AG10803 (cell line): ENCODE measurements around the gene SLC35A1.
"Not testable (repeated sequence)": the region's sequence is repeated elsewhere in the genome, so short reads cannot be mapped to it uniquely, and the experiment has no call there.

Experiments
- DNase-seq: peaks from one replicate; pipeline ENCODE4 v3.0.0; 2010; ENCODE audit warnings: low read depth
- H3K4me3 ChIP-seq: 2 replicates; pipeline ENCODE4 v1.5.1; 2011; ENCODE audit warnings: mild to moderate bottlenecking, low read length, control low read depth
- TF ChIP-seq, protein P1 (sequence below): conservative IDR thresholded peaks from 2 replicates; pipeline ENCODE4 v1.5.1; 2011; ENCODE audit warnings: mild to moderate bottlenecking, low read length, control low read depth, inconsistent platforms

Gene SLC35A1

DNA sequence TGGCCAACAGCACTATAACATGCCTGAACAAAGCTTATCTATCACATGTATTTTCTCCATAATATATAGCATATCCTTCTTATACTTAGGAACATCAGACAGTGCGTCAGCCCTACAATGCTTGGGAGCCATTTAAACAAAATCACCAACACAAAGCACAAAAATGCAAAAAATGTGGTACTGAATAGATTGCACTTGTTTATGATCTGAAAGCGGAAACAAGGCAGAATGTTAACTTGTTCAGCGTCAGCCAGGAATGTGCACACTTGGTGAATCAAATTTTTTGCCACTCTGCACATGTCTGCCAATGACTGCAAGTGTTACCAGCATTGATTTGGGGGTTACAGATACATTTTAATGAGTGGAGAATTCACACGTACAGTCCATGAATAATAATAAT lies 14.8 kb downstream of the SLC35A1 start:
- TF ChIP-seq, protein P1, sequence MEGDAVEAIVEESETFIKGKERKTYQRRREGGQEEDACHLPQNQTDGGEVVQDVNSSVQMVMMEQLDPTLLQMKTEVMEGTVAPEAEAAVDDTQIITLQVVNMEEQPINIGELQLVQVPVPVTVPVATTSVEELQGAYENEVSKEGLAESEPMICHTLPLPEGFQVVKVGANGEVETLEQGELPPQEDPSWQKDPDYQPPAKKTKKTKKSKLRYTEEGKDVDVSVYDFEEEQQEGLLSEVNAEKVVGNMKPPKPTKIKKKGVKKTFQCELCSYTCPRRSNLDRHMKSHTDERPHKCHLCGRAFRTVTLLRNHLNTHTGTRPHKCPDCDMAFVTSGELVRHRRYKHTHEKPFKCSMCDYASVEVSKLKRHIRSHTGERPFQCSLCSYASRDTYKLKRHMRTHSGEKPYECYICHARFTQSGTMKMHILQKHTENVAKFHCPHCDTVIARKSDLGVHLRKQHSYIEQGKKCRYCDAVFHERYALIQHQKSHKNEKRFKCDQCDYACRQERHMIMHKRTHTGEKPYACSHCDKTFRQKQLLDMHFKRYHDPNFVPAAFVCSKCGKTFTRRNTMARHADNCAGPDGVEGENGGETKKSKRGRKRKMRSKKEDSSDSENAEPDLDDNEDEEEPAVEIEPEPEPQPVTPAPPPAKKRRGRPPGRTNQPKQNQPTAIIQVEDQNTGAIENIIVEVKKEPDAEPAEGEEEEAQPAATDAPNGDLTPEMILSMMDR: no peak
- peak; percentile 4 for DNase-seq
- H3K4me3 ChIP-seq: no peak overlapping the region

DNA sequence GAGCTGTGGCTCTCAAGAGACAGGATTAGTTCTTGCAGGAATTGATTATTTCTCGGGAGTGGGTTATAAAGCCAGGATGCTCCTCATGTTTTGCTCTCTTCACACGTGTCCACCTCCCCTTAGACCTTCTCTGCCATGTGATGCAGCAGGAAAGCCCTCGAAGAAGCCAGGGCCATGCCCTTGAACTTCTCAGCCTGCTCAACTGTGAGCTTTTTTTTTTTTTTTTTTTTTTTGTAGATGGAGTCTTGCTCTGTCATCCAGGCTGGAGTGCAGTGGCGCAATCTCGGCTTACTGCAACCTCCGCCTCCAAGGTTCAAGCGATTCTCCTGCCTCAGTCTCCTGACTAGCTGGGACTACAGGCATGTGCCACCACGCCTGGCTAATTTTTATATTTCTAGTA lies 16.6 kb downstream of the SLC35A1 start:
- not testable (repeated sequence) for DNase-seq, H3K4me3 ChIP-seq

DNA sequence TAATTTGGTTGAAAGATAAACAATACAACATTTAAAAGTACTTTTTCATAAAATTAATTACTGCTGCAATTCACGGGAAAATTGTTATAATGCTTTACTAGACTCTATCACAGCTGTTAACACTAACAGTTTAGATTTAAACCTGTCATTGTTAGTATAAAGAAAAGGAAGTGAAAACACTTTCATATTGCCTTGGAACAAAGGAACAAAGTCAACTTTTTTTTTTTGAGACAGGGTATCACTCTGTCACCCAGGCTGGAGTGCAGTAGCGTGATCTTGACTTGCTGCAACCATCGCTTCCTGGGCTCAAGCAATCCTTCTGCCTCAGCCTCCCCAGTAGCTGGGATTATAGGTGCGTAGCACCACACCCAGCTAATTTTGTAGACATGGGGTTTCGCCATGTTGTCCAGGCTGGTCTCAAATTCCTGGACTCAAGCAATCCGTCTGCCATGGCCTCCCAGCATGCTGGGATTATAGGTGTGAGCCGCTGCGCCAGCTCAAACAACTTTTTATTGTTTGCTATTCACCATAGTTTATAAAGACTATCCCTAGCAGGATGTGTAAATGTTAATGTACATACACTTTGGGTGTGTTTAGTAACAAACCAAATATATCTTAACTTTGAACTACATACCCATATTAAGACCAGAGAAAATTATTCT lies 22.1 kb downstream of the SLC35A1 start:
- no peak overlapping the region for H3K4me3 ChIP-seq
- no peak for DNase-seq
- TF ChIP-seq, protein P1: no peak

DNA sequence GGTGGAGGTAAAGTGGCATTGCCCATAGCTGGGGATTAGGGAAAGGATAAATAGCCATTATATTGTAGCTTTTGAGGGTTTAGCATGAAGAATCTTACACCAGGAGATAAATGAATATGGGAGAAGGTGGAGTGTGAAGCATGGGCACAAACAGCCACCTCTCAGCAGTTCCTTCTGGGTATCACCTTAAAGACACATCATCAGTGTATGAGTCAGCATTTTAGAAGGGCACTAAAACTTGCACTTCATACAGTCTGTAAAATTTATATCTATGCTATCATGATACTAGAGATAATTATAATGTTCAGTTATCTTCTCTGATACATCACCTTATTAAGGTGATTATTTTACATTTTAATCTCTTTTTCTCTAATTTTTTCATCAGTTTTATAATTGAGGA lies 25.3 kb downstream of the SLC35A1 start:
- TF ChIP-seq, protein P1: no peak
- H3K4me3 ChIP-seq: no peak overlapping the region
- no peak for DNase-seq

DNA sequence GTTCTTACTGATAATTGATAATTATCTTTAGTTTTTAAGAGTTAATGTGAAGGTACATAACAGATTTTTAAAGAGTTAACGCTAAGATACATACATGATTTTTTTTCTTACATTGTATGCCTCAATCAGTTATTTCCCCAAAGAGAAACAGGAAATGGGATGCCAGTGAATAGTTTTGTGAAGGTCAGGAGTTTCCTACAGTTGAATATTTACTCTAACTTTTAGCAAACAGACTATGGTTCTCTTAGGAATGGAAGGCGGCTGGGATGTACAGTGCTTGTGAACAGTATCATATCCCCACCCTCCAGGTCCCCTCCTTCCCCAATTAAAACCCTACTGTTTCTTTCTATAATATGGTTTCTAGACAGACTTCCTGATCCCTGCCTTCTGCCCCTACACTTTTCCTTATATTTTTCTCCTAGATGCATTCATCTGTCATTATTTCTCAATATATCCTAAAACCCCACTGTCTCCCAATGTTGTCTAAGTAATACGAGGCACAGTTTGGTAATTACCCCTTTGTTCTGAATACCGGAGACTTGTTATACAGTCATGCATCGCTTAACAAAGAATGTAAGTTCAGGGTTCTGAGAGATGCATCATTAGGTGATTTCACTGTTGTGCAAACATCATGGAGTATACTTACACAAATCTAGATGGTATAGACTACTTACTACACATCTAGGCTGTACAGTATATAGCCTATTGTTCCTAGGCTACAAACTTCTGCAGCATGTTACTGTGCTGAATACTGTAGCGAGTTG lies 29.2 kb downstream of the SLC35A1 start:
- DNase-seq: no peak
- TF ChIP-seq, protein P1: no peak

DNA sequence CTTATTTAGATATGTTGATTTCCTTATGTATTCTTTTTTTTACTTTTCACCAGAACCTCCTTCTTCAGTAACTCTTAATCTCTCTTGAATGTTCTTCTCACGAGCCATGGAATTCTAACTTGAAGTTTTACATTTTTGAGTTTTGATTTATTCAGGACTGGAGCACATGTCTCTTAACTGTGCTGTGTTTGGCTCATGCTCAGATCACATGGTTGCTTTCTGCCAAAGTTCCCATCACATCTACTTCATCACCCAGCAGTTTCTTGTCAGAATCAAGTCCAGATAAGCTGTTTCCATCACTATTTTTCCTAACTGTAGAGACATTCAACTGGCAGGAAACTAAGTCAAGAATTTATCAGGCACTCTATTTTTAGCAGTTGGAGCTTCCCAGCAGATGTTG lies 31.7 kb downstream of the SLC35A1 start:
- H3K4me3 ChIP-seq: no peak overlapping the region
- peak; percentile 4 for DNase-seq
- TF ChIP-seq, protein P1: no peak

More for the DNA sequence above, 29.2 kb downstream of the SLC35A1 start:
- H3K4me3 ChIP-seq: no peak overlapping the region

DNA sequence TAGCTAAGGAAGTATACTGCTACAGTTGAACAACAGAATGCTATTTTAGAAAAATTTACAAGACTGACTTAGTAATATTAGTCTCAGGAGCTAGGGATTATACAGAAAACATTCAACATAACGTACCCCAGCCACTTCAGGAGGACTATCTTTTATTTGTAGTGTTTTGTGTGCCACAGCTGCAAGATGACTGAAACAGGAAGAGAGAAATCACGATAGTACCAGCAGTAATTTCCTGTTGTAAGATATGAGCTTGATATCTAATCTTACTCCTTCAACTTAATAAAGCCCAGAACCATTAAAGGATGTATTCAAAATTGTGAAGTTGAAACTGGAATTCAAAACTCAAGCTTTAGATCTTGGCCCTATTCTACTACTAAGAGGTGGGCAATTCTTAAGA lies 42.1 kb downstream of the SLC35A1 start:
- H3K4me3 ChIP-seq: no peak overlapping the region
- TF ChIP-seq, protein P1: no peak
- no peak for DNase-seq
